NT2/D1 (cell line): Measurements from ENCODE around the gene MATK.

Experiments used
- SUZ12 ChIP-seq: IDR thresholded peaks from 2 replicates; pipeline ENCODE4 v1.6.1; 2011; ENCODE audit not compliant: insufficient read length, insufficient read depth; ENCODE audit errors: extremely low read depth
- YY1 ChIP-seq: IDR thresholded peaks from 2 replicates; pipeline ENCODE4 v1.6.1; 2011; ENCODE audit not compliant: insufficient read length, insufficient read depth
- ZNF274 ChIP-seq: IDR thresholded peaks from 2 replicates; pipeline ENCODE4 v1.6.1; 2011; ENCODE audit warnings: mild to moderate bottlenecking, low read depth, low read length

DNA sequence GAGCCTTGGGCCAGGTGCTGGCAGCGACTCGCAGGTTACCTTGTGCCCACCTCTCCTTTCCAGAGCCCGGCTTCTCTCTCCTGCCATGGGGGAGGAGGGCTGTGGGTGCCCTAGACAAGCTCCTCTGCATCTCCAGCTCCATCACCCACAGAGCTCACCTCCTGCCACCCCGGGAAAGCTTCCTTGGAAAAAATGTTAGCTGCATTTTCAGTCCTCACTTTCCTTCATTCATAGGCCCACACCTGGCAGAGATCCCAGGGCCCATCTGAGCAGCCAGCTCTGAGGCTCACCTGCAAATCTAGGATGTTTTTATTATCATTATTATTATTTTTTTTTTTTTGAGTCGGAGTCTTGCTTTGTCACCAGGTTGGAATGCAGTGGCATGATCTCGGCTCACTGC, 45.8 kb upstream of the MATK start:
- TF ChIP-seq ZNF274, result no peak
- no peak for TF ChIP-seq YY1
- TF ChIP-seq SUZ12, result no peak
